ENCODE measurements around the gene PCSK4.
A peak's percentile ranks its signal among the peaks of the same experiment; 100 is the strongest.

PCSK4 gene

DNA sequence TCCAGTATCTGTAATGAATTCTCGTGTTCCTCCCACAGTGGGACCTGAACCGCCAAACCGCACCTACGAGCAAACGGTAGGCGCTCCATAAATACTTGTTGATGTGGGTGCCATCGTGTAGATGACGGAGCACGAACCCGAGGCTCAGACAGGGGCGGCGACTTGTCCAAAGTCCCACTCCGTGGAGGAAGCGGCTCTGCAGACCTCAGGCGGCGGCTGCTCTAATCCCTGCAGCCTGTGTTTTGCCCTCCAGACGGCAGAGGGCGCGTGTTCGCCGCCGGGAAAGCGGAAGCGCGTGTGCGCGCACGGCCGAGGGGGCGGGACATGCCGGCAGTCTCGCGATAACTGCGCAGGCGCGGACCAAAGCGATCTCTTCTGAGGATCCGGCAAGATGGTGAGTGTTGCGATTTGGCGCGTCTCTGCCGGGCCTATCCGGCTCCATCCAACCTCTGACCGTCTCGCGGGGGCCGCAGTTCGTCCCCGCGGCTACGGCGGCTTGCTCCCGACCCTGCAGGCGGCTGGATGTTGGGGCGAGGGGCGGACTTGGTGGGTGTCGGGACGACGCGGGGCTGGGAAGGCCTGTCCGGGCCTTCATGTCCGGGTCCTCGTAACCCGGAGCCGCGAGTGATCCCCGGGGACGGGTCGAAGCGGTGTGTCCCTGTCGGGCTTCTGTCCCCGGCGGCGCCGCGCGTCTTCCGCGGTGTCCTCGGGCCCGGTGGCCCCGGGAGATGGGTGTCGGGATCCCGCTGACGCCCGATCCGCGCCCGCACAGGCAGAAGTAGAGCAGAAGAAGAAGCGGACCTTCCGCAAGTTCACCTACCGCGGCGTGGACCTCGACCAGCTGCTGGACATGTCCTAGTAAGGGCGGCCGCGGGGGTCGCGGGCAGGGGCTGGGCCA, 51.9 kb downstream of the PCSK4 start, which contains the start of gene RPS15:
RPS15 (plus strand) TSS at position 362 of the 898 bp plus-strand sequence; CDS start at position 392, 30 bp downstream.
- peak; percentile 91 for TF ChIP-seq CTCF (IDR thresholded peaks at IDR 0.05; ENCODE audit: low read depth, low read length)
- DNase-seq (ENCODE audit: extremely low read depth, low read depth) = peak; percentile 91

DNA sequence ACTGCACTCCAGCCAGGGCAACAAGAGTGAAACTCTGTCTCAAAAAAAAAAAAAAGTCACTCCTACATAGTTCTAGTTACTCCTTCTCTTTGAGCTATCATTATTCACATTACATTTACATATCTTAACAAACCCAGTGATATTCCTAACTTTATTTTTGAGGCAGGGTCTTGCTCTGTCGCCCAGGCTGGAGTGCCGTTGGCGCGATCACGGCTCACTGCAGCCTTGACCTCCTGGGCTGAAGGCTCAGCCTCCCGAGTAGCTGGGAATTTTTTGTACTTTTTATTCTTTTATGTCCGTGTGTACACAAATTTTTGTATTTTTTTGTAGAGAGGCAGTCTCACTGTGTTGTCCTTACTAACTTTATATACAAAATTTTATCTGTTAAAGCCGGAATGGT, 52.5 kb downstream of the PCSK4 start:
- no peak for TF ChIP-seq CTCF (IDR thresholded peaks at IDR 0.05; ENCODE audit: low read depth, low read length)
- no peak for DNase-seq (ENCODE audit: extremely low read depth, low read depth)

DNA sequence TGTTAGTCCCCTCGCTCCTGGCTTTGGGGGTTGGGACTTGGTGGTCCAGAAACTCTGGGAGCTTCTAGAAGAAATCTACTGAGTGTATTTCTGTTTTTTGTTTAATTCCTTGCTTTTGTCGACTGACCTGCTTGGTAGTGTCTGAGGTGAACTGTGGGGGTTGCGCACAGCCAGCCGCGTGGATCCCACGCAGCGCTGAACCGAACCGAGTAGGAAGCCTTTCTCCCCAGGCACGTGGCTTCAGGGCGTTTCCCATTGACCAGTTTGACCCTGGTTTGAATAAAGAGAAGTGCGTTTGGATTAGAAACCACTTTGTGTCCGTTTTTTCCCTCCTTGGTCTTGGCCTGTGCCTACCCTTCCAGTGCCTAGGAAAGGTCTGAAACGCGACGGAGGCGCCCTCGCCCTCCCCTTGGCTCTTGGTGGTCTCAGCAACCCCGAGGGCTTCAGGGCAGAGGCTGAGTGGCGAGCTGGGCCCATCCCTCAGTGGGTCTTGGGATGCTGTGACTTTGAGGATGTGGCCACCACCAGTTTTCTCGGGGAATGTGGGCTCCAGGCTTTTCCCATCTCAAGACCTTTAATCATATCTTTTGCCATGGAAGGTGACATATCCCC, 54.7 kb downstream of the PCSK4 start:
- DNase-seq (ENCODE audit: extremely low read depth, low read depth) = no peak
- TF ChIP-seq CTCF (IDR thresholded peaks at IDR 0.05; ENCODE audit: low read depth, low read length) = no peak

- DNase-seq (ENCODE audit: extremely low read depth, low read depth) = no peak
- TF ChIP-seq CTCF (IDR thresholded peaks at IDR 0.05; ENCODE audit: low read depth, low read length) = no peak
Measured at GRCh38 chr19:1434577-1435060, 55.5 kb downstream of the PCSK4 start.

DNA sequence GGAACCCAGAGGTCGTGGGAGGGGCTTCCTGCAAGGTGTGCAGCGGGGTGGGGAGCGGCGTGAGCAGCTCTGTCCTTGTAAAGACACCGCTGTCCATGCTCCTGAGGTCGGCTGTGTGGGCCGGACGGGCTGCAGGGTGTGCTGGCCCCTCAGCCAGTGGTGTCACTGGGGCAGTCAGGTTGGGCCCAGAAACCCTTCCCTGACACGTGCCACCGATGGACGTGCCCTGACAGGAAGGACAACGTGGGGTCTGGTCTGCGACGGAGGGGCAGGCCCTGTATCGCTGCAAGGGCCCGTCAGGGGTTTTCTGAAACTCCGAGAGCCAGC, 56.1 kb downstream of the PCSK4 start:
- DNase-seq (ENCODE audit: extremely low read depth, low read depth) = no peak
- no peak for TF ChIP-seq CTCF (IDR thresholded peaks at IDR 0.05; ENCODE audit: low read depth, low read length)

- TF ChIP-seq CTCF (IDR thresholded peaks at IDR 0.05; ENCODE audit: low read depth, low read length) = no peak
Measured at GRCh38 chr19:1433119-1434039, 56.8 kb downstream of the PCSK4 start.

More at GRCh38 chr19:1433119-1434039, 56.8 kb downstream of the PCSK4 start:
- DNase-seq (ENCODE audit: extremely low read depth, low read depth) = no peak
